HG03460 (cell line): ENCODE measurements around the gene ALDH16A1.

Source experiments
- ATAC-seq: cut with Tn5 transposase; IDR thresholded peaks from one replicate; pipeline ENCODE4 v1.9.1; 2021; ENCODE audit not compliant: unreplicated experiment

The ALDH16A1 gene

DNA sequence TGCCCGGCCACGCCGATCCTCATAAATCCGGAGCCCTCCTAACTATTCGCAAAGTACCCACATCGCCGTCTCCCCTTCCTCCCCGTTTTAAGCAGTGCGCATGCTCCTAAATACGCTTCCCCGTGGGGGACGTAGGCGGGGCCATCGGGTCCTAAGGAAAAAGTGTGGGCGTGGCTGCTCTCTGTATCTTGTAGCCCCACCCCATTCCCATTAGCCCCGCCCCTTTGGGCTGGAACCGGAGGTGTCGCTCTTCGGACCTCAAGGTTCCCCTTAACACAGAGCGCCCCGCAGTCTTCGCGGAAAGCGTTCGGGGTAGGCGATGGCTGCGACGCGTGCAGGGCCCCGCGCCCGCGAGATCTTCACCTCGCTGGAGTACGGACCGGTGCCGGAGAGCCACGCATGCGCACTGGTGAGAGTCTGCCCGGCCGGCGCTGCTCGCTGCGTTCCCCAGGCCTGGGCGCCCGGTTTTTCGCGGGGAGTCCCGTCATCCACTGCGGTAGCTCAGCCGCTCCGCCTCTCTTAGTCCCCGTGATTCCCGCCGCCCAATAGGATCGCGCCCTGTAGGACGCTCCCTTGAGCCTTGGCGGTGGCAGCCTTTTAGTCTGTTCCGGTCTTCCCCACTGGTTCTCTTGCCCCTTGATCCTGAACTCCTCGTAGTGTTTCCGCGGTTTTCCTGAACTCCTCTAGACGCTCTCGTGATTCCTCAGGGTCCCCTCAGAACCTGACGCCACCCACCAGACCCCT is at the start of gene ALDH16A1:
Gene ALDH16A1 (plus strand): TSS at position 213 of the 744 bp plus-strand sequence. CDS start 107 bp downstream, at position 320.
- ATAC-seq: peak; percentile 79

DNA sequence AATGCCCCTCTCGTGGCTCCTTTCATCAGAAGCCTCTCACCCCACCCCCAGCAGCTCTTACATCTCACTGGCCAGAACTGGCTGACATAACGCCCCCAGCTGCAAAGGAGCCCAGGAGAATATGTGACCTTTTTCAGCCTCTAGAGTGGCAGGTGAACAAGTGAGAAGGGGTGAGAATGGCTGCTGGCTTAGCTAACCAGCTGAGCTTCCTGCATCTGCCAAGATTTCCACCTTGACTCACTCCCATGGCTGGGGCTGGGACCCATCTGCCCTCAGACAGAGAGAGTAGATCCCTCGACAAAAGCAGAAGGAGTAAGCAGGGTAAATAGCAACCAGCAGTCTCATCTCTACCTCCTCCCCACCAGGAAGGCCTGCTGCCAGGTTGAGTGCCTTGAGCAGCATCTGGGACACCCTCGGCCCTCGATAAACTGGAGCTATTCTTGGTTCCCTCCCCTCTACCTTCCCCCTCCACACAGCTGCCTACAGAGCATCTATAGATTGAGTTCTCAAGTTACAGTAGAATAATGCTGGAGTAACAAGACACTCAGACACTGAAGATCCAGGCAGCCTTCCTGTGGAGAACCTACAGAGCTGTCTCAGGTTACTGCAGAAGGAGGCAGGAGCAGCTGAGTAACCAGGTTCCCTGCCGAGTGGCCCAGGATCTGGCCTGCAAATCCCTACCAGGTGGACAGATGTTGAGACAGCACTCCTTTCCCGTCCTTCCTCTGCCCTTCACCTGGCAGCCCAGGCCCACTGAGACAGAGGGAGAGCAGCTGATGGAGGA is 49.4 kb upstream of the ALDH16A1 start:
- no peak for ATAC-seq

DNA sequence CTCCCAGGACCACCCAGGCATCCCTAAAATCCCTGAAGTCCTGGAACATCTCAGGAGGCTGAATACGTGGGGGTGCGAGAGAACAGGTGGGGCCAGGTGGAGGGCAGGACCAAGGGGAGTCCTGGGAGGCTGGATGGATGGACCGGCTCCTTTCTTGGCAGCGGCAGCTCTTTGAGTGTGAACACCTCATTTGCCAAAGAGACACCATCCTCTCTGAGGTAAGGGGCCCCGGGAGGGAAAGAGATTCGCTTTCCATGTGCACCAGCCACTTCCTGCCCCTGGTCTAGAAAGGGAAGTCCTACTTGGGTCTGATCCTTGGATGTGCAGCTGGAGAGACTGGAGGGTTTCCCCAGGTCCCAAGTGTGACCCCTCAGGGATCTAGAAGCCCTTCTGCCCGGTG is 45.9 kb upstream of the ALDH16A1 start:
- no peak for ATAC-seq

DNA sequence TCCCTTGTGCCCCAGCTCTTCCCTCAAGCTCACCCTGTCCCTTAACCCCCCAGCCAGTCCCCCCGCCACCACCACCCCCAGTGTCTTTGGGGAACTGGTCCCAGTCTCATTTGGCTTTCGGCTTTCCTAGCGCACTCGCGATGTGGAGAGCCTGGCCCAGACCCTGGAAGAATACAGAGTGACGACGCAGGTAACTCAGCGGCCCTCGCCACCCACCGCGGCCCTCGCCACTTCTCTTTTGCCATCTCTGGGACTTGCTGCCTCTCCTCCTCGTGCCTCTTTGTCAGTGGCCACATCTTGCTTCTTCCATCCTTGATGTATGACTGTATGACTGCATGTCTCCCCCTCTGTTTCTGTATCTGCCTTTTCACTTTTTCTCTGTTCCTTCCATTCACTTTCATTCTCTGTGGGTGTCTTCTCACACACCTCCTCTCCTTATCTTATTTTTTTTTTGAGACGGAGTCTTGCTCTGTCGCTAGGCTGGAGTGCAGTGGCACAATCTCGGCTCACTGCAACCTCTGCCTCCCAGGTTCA is 45.5 kb upstream of the ALDH16A1 start:
- no peak for ATAC-seq

DNA sequence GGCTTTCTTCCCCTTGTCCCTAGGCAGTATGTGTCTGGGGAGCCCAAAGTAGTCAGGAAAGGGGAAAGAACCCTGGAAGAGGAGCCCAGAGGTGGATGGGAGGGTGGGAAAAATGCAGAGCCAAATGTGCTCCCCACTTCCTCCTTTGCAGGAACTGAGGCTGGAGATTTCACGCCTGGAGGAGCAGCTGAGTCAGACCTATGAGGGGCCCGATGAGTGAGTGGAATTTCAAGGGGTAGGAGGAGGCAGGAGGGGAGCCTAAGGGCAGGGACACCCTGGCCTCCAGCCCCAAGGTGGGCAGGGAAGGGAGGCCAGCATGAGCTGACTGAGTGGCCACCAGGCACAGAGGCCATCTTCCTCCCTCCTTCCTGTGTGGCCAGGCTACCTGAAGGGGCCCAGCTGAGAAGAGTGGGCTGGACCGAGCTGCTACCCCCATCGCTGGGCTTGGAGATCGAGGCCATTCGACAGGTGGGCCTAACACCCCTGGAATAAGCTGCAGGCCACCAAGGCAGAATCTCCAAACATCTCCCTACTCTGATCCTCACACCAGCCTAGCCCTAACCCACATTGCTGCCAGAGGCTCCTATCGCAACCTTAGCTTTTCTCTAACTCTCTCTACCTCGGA is 44.1 kb upstream of the ALDH16A1 start:
- no peak for ATAC-seq

DNA sequence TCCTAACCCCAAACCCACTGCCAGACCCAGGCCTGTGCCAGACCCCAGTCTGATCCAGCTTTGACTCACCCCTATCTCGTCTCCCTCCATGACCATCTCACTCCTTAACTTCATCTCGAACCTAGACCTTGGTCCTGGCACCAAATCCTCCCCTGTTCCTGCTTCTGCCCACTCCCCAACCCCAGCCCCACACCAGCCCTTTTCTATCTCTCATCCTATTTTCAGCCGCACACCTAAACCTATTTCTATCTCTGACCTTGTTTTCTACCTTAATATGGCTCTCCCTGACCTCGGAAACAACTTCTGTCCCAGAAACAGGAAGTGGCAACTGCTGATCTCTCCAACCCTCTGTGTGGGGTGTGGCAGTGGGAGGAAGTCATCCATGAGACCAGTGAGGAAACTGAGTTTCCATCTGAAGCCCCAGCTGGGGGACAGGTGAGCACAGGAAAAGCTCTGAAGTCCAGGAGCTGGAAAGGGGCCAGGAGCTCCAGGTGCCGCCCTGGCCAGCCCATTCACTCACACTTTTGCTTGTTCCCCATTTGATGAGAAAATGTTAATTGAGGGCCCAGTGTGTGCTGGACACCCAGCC is 43.5 kb upstream of the ALDH16A1 start:
- ATAC-seq: no peak

DNA sequence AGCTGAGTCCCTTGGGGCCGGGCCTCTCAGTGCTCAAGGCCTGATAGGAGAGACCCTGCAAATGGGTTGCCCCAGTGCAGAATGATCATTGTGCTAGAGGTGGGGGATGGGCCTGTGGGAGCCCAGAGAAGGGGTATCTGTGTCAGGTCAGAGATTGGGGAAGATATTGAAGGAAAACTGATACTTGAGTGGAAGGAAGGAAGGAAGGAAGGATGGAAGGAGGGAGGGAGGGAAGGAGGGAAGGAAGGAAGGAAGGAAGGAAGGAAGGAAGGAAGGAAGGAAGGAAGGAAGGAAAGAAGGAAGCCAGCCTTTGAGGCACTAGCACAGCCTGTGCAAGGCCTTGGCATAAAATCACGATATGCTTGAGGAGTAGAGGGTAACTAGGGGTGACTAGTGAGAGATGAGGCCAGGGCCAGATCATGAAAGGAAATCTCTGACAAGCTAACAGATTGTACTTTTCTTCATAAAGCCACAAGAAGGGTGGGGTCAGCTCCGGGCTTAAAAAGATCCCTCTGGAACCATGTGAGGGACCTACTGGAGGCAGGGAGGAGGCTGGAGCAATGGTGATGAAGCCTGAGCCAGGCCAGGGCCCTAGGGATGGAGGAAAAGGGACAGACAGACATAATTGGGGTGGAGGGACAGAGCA is 41.2 kb upstream of the ALDH16A1 start:
- no peak for ATAC-seq

DNA sequence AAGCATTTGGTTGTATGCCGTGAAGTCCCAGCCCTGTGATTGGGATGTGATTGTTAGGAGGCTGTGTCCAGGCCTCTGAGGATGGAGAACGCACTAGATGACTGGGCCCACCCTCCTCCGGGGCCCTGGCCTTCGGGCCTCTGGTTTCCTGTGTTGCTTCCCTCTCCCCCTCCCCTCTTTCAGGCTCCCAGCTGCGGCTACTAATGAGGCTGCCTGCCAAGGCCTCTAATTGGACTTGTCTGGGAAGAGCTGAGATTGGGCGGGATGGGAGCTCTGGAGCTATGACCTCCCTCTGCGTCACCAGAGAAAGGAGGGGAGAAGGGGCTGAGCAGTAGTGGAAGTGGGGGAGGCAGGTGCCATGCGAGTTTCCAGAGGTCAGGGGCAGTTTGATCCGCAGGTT is 39.7 kb upstream of the ALDH16A1 start:
- no peak for ATAC-seq

DNA sequence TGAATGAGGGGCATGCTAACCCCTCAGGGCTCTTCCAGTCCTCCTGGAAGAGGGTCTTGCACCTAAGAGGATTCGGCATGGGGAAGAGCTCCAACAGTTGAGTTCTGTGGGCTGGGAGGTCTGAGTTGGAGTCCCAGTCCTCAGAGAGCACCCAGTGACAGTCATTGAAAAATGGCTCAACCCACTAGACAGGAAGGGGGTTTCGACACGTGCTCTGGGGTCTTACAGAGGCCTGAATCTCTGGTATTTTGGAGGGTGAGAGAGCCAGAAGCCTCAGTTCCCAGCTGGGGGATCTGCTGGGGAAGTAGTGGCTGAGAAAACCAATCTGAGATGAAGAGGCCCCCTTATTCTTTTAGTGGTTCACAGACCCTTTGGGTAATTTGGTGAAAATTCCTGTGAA is 38.8 kb upstream of the ALDH16A1 start:
- ATAC-seq: no peak

DNA sequence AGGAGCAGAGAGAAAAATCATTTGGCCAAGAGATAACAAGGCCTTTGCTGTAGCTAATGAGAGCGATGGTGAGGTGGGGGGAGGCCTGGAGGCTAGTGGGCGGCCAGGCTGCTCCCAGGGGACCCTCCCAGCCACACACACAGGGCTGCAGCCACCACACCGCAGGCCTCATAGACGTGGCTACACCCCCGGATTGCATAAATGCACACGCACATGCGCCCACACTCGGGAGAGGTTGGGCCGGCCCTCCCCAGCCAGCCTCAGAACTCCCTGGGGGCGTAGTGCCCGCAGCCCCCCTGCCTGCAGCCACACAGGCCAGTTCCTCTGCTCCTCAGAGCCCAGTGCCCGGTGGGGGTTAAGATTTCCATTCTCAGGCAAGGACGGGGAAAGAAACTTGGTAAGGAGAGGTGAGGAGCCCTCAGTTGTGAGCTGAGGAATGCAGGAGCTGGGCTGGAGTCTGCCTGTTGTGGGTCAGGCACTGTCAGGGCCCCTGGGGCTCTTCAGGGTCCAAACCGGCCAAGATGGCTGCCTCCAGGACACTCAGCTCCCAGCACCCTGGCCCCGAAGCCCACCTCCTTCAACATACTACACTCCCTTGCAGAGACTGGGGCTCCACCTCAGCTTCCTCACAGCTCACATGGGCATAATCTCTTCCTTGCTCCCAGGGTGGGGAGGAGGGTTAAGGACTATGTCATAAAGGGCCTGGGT is 37.8 kb upstream of the ALDH16A1 start:
- no peak for ATAC-seq

DNA sequence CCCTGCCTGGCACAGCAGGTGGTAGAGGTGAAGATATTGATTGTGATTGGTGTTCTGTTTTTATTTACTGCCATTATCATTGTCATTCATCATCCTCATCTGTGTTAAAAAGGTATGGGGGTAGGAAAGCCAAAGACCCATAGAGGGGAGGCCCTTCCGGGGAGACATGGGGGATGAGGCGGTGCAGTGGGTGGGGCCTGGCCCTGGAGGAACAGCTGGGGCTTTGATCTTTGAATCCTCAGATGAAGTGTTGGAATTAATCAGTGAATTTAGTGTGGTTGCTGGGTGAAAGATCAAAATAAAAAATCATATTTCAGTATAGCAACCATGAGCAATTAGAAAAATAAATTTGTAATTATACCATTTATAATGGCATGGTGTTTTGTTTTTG is 37.2 kb upstream of the ALDH16A1 start:
- no peak for ATAC-seq

DNA sequence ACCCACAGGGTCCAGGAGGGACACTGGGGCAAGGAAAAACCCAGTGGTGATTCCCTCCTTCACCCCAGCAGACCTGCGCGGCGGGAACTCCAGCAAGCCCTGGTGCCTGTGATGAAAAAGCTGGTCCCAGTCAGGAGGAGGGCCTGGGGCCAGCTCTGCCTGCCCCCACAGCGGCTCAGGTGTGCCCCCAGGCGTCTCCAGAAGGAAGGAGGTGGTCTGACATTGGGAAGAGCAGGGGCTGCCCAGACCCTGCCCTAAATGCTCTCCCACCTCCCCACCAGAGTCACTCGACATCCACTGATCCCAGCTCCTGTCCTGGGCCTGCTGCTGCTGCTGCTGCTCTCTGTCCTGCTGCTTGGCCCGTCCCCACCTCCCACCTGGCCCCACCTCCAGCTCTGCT is 35.9 kb upstream of the ALDH16A1 start:
- ATAC-seq: no peak

DNA sequence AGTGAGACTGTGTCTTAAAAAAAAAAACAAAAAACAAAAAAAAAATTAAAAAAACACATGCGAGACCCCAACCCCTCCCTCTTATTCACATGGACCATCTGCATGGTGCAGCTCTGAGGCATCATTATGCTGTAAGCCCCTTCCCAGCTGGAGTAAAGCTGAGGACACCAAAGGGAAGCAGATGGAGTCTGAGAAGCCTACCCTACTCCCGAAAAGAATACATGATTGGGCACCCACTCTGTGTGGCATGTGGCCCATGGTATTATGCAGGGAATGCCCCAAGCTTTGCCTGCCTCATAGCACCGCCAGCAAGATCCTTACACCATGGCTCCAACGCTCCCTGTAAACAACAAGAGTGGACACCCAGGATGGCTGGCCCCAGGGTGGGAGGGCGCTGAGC is 34.5 kb upstream of the ALDH16A1 start:
- no peak for ATAC-seq

DNA sequence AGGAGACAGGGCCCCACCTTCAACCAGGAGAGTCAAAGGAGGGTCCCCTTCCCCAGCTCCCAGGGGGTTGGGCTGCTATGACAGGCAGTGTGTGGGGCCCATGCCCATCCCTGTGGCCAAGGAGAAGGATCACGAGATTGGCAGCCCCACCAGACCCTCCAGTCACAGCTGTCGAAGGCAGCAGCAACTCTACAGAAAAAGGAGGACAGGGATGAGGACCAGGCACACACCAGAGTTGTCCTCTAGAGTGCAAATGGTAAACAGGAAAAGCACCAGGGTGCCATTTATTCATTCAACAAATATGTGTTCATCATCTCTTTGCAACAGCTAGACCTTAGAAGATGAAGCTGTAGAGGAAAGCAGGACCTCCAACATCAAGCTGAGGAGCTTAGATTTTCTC is 33.9 kb upstream of the ALDH16A1 start:
- ATAC-seq: no peak

DNA sequence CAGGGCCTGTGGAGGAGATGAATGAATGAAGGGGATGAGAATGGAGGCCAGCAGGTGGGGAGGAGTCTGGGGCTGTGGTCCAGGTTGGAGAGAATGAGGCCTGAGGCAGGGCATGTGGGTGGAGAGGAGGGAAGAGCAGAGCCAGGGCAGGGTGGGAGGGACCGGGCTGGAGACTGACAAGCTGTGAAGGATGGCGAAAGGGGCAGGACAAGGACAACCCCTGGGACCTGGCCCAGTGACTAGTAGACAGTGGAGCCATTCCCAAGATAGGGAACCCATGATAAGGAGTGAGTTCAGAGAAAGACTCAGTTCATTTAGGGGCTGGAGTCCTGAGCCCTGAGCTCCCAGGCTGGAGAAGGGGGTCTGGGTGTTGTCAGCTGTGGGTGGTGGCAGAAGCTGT is 32.8 kb upstream of the ALDH16A1 start:
- ATAC-seq: no peak

DNA sequence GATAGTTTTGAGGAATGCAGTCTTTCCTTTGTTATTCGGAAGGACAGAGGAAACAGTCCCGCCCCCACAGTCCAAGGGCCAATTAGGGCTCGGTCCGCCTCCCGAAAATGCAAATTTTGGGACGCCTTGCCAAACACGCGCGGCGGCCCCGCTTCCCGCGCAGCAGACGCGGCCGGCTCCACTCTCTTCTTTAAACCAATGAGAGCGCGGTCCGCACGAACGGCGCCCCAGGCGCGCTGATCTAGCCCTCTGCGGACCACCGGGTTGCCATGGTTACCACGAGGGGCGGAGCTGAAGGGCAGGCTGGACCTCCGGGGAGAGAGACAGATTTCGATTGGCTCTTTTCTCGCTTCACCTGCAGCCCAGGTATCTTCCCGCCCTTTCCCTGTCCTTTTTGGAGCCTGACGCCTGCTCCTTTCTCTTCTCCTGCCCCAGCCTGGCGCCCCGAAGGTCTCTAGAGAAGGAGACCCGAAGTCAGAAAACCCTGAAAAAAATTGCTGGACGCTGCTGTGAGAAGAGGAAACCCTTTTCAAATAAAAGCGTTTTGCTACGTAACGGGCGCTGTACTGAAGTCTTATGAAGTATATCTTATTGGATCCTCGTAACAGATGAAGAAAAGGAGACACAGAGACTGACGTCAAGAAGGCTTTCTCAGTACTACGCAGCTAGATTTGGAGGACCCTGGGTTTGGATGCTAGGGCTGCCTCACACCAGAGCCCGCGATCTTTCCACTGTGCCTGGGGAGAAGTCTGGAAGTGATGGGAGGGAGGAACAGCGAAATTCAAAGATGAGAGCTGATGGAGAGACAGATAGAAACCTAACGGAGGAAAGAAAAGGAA is 31.8 kb upstream of the ALDH16A1 start:
- ATAC-seq: no peak

DNA sequence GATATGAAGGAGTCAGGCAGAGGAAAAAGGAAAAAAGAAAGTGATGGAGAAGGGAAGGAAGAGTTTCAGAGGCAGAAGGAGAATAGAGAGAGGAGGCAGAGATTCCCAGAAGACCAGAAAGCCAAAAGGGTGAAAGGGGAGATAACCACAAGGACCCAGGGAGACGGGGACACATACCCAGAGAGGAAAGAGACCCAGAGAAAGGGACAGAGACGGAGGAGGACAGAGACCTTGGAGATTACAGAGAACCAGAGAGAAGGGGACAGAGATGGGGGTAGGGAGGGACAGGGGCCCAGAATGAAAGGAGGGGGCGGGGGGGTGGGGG is 31.2 kb upstream of the ALDH16A1 start:
- no peak for ATAC-seq

DNA sequence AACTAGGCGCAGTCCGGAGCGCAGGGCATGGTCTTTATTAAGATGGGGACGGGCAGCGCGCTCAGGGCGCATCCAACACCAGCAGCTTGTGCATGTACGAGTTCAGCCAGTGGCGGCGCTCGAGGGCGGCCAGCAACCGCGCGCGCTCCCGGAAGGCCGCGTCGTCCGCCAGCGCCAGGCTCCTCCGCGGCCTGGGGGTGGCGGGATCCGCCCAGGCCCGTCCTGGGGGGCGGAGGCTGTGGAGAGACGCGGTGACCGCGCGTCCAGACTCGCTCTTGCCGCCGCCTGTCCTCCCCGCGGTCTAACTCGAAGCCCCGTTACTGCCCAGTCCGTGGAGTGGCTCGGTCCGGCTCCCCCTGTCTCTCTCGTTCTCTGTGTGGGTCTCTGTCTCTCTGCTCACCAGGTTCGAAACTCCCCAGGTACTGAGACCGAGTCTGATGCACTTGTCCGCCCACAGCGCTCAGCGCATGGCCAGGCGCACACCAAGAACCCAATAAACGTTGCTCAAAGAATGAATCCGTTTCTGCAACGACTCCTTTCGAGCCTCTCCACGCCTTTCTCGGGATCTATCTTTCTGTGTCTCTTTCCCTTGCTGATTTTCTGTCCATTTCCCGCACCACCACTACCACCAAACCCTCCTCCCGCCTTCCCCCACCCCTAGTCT is 30.5 kb upstream of the ALDH16A1 start:
- ATAC-seq: no peak
